Astrocyte of the hippocampus (primary cell): ENCODE results near the gene TATDN3.
A peak's percentile ranks its signal among the peaks of the same experiment; 100 is the strongest.
"Not testable (repeated sequence)": the region's sequence is repeated elsewhere in the genome, so short reads cannot be mapped to it uniquely, and the experiment has no call there.

ENCODE experiments used
- DNase-seq: peaks from one replicate; pipeline ENCODE4 v3.0.0; 2011; ENCODE audit warnings: low read depth, low spot score

The TATDN3 gene

DNA sequence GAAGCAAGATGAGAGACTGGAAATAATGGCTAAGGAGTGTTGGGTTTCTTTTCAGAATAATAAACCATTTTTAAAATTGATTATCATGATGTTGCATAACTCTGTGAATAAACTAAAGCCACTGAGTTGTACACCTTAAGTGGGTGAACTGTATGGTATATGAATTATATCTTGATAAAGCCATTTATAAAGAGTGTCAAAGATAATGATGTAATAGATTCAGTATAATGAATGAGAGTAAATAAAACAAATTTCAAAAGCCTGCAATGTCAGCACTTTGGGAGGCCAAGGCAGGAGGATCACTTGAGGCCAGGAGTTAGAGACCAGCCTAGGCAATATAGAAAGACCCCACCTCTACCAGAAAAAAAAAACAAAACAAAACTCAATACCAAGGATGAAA lies 16.5 kb upstream of the TATDN3 start:
- DNase-seq, result no peak

DNA sequence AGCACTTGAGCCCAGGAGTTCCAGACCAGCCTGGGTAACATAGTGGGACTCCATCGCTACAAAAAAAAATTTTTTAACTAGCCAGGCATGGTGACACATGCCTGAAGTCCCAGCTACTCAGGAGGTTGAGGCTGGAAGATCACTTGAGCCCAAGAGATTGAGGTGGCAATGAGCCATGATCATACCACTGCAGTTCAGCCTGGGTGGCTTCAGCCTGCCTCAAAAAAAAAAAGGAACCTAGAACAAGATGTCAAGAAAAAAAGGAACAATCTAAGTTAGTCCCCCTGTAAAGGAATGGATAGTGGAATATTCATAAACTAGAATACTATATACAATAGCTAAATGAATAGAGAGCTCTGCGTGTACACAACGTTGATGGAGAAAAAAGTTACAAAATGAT lies 14.5 kb upstream of the TATDN3 start:
- no peak for DNase-seq

DNA sequence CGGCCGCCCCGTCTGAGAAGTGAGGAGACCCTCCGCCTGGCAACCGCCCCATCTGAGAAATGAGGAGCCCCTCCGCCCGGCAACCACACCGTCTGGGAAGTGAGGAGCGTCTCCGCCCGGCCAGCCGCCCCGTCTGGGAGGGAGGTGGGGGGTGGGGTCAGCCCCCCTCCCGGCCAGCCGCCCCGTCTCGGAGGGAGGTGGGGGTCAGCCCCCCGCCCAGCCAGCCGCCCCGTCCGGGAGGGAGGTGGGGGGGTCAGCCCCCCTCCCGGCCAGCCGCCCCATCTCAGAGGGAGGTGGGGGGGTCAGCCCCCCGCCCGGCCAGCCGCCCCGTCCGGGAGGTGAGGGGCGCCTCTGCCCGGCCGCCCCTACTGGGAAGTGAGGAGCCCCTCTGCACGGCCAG lies 12.6 kb upstream of the TATDN3 start:
- DNase-seq, result not testable (repeated sequence)

DNA sequence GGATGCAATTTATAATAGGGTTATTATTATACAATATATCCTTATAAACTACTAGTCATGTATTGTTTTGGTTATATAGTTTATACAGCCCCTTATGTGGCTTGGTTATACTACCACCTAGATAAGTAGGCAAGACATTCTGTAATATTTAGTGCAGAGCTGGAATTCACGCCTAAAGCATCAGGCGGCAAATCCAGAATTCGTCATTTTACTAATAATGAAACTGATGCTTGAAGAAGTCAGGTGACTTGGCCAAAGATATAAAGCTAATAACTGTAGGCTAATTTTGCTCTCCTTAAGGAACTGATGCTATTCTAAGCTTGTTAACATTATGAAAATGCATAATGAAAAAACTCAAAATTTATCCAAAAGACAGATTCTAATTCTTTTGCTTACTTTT lies 10.9 kb upstream of the TATDN3 start:
- no peak for DNase-seq

DNA sequence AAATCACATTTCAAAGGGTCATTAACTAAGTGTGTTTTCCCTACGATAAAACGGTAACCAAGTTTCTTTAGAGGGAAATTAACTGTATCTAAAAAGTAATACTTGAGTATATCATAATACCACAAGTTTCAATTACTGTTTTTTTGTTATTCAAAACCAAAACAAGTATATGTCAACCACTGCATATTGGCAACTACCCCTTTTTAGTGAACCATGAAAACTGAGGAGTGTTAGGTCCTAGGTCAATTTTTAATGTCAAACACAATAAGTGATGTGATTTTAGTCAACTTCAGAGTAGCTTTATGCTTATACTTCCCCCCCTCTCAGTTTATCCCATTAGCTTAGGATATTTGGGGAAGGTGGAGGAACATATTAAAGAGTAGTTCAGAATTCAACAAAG lies 10.5 kb upstream of the TATDN3 start:
- DNase-seq, result no peak

DNA sequence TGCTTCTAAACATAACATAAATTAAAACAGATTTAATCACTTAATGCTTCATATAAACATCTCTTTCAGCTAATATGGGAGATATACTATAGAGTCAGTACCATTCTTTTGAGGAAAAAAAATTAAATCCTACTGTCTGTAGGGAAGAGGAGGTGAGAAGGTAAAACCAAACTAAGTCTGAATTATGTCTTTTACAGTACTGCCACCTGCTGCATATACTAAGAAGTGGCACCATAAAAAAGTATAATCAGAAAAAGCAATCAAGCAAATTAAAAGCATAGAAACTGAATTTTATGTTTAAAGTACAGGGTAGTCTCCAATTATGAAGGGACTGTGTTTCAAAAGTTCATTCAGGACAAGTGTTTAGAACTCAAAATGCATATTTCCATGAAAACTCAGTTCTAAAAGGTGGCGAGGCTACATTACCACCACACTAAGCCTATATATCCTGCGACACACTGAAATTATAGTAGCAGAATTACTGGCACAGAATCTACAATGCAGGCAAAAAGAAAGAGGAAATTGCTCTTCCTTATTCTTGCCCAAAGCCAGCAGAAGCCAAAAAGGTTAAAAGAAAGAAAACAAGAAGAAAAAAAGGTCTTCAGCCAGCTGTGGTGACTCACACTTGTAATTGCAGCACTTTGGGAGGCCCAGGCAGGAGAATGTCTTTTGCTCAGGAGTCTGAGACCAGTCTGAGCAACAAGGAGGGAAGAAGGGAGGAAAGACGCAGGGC lies 9.1 kb upstream of the TATDN3 start:
- DNase-seq, result peak; percentile 43

DNA sequence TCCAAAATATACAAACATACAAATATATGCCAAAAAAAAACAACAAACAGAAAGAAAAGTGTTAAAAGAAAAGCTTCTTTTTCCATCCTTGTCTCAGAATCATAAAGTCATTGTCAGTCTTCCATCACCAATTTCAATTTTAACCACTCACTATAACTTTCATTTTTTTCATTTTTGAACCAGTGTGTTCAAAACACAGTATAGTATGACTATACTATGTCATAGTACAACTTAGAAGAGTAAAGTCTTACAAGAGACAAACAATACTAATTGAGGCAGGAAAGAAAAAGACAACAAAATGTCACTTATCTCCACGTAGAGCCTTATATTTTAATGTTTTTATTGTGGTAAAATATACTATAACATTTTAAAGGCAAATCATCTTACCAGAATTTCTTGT lies 7.7 kb upstream of the TATDN3 start:
- no peak for DNase-seq

DNA sequence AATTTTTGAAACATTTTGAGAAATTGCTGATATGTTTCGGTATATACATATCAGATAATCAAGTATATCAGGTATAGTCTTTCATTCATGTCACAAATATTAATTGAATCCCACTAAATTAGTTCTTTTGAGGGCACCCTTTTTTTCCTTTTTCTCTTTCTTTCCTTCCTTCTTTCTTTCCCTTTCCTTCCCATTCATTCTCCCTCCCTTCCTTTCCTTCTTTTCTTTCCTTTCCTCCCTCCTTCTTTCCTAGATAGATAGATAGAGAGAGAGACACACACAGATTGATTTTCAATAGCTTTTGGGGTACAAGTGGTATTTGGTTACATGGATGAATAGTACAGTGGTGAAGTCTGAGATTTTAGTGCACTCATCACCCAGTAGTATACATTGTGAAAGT lies 5.8 kb upstream of the TATDN3 start:
- no peak for DNase-seq

DNA sequence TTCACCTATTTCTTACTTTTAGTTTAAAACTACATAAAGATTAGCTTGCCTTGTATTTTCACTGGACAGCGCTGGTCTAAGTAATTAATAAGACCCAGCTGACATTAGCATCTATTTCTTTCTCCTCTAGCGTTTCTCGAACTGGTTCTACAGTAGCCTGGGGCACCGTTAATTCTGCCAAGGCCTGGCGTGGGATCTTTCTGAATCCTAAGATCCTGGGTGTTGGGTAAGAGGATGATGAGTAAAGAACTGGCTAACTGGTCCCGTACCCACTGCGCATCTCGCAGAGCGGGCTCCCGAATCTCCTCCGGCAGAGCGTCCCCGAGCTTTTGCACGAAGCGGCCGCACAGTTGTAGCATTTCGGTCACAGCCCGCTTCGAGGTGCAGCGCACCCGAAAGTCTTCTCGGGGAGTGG lies 426 bp upstream of the TATDN3 start:
- DNase-seq, result no peak

DNA sequence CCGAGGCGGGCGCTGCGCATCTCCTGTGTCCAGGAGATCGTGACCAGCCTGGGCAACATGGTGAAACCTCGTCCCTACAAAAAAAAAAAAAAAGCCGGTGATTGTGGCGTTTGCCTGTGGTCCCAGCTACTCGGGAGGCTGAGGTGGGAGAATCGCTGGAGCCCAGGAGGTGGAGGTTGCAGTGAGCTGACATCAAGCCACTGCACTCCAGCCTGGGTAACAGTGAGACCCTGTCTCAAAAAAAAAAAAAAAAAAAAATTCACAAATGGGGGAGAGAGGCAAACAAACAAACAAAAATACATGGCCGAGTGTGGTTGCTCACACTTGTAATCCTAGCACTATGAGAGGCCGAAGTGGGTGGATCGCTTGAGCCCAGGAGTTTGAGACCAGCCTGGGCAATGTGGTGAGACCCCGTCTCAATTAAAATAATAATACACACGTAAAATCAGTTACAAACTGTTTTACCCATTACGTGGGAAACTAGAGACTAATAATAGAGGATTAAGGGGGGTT lies 758 bp downstream of the TATDN3 start:
- peak; percentile 3 for DNase-seq

DNA sequence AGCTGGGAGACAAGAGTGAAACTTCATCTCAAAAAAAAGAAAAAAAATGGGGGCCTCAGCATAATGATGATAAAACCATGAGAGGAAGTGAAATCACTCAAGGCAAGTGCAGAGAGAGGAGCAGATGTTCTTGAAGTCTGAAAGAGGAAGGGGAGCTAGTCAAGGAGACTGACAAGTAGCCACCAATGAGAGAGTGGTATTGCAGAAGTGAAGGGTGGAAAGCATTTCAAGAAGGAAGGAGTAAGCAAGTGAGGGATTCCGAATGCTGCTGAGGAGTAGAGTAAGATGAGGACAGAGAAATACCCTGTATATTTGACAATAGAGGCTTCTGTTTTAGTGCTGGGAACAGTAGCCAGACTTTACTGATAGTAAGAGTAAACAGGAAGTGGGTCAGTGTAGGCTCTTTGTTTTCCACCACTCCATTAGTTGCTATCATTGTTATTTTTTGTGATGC lies 2.9 kb downstream of the TATDN3 start:
- DNase-seq, result no peak

DNA sequence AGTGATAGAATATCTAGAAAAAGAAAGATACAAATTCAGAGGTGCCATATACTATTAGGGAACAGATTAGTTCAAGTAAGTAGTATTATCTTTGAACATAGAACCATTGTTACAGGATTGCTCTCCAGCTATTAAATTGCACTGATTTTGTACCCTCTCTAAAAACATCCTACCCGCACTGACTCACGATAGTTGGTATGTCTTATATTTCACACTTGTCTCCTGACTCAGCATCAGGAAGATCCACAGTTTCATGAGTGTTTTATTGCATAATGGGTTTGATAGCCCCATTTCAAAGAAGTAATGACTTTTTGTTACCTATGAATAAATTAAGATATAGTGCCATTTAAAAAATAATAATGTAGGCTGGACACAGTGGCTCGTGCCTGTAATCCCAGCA lies 6.0 kb downstream of the TATDN3 start:
- DNase-seq, result no peak

DNA sequence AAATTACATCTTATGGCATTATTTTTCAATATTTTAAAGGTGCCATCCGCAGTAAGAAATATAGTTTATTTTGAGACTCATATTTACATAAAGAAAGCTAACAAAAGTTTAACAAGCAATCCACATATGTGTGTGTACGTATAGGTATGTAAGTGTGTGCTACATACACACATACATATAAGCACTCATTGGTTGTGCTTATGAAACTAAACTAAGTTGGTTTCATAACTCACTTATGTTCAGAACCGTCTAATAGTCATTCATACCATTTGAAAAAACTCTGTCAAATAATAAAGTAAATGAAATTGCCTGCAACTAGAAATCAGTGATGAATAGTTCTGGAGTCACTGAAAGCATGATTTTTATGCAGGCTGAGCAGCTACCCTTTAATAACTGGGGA lies 14.1 kb downstream of the TATDN3 start:
- no peak for DNase-seq

DNA sequence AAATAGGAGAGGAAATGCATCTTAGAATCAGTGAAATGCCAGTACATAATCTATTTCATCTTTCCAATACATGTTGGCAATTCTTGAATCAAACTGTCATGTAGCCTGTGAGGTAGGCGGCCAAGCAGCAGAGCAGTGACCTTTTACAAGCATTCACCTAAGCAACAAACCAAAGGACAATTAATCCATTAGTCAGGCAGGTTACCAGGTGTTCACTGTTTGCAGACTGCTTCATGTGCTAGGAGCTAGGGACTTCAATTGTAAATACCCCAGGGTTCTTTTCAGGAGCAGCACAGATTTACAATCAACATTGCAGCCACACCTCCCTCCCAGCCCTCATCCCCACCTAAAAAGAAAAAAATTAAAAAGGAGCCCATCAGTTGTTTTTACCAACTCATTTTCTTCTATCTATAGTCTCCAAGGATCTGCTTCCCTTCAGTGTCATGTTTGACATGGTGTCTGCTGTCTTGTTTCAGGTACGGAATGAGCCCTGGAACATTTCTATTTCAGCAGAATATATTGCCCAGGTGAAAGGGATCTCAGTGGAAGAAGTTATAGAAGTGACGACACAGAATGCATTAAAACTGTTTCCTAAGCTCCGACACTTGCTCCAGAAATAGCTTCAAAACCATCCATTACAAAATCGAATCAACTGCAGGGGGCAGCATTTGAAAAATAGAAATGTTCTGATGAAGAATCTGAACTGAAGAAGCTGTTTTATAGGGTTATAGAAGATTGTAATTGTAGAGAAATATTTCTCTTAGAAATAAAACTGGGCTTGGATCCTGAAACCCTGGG lies 23.0 kb downstream of the TATDN3 start:
- DNase-seq, result peak; percentile 16

DNA sequence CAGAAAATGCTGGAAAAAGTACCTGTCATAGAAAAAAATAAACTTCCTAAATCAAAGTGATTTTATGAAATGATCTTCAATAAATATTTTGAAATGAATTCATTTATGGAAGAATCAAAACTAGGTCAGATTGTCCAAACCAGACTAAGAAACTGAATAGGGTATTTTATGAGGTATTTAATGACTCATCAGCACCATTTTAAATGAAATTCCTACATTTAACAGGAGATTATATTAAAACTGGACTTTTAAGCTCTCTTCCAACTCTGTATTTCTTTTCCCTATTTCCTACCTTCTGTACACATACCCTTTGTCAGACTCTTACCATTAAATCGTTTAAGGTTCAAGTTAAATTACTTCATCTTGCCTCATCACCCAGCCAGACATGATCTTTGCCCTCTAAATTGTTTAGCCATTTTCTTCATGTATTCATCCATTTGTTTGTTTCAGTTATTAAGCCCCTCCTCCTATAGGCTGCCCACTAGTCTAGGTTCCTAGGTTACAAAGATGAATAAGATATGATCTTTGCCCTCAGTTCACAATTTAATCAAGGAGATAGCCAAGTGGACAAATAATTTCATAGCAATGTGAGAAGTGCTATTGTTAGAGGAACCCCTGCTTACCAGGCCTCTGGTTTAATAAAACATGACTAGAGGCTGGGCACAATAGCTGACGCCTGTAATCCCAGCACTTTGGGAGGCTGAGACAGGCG lies 25.0 kb downstream of the TATDN3 start:
- no peak for DNase-seq

DNA sequence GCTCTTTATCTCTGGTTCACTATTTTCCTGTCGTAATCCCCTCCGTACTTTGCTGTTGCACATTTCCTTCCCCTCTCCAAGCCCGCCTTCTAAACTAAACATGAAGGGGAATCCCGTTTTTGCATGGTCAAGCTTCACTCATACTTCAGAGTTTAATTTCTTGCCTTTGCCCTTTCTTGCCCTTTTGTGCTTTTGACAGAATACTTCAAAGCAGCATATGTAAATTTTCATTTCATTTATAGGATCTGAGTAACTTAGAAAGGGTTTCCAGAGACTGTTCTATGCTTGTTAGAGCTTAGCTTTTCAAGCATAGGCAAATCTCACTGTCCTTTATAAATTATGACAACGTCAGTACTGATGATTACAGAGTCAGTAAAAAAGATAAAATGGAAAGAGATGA lies 28.0 kb downstream of the TATDN3 start:
- no peak for DNase-seq

DNA sequence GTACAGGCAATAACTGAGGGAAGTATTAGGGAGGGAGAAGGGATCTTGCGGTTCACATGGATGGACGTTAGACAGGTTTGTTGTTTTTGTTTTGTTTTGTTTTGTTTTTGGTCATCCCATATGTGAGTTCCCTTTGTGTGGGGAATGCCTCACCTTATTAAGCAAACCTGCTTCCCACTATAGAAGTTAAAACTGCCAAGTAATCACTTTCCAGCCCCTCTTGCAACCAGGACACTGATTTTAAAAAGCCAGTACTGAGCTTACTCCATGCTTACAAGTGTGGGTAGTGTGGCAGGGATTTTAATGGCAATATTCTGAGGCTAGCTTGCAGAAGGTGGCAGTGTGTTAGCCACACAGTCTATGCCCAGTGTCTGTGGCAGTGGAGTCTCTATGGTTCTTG lies 29.3 kb downstream of the TATDN3 start:
- no peak for DNase-seq

DNA sequence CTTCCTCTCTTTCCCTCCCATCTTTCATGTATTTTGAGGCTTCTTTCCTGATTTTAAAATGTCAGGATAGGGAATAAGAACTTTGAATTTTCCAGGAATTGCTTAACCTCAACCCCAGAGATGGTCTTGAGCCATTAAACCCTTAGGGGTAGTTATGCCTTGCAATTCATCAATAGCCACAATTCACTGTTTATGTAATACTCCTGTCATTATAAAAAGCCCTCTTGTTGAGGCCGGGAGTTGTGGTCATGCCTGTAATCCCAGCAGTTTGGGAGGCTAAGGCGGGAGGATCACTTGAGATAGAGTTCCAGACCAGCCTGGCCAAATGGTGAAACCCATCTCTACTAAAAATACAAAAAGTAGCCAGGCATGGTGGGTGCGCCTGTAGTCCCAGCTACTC lies 31.3 kb downstream of the TATDN3 start:
- DNase-seq, result no peak

DNA sequence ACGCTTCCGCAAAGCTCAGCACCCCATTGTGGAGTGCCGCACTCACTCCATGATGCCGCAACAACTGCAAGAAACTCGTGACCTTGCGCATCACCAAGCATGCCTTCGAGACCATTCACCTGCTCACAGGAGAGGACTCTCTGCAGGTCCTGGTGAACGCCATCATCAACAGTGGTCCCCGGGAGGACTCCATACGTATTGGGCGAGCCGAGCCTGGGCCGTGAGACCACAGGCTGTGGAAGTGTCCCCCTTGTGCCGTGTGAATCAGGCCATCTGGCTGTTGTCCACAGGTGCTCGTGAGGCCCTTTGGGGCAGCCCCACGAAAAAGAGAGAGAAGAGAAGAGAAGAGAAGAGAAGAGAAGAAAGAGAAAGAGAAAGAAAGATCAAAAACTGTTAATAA lies 32.5 kb downstream of the TATDN3 start:
- no peak for DNase-seq

DNA sequence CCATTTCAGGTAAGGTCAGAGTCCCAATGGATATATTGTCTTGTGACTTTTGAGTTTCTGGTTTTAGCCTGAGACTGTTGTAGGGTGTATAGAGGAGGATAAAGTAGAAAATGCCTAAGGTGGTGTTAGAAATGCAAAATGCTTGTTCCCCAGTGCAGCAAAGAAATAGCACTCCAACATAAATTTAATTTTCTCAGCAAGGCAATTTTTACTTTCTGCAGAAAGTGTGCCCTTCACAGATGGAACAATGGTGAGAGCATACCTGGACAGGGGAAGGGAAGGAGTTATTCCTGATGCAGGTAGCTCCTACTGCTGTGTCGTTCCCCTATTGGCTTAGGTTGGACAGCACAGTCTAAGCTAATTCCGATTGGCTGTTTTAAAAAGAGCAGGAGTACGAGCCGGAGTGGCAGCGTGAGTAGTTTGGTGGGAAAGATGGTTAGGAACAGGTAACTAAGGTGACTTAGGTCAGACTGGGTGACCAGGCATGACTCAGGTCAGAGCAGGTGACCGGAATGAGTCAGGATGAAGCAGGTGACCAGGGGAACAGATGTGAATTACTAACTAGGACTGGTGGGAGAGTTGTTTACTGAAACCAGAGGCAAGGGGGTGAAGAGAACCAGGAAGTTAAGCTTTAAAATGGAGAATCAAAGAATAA lies 34.2 kb downstream of the TATDN3 start:
- no peak for DNase-seq

DNA sequence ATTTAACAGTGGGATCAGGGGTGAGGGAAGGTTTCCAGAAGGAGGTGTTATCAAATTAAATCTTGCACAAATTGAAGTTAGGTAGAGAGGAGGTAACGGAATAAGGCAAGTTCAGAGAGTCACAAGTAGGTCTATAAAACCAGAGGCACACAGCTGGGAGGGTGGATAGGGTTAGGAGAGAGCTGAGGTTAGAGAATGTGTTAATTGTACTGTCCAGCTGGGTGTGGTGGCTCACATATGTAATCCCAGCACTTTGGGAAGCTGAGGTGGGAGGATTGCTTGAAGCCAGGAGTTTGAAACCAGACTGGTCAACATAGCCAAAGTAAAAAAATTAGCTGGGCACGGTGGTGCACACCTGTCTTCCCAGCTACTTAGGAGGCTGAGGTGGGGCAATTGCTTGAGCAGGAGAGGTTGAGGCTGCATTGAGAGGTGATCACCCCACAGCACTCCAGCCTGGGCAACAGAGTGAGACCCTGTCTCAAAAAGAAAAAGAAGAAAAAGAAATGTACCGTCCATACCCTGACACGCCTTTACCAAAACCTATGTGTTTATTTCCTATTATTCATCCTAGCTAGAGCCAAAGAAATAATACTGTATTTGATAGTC lies 35.6 kb downstream of the TATDN3 start:
- DNase-seq, result no peak
